Stimulated activated CD4-positive, alpha-beta T cell treated with anti-CD3 and anti-CD28 coated beads, Interleukin-1b, Interleukin-23, amount 100 ng/mL, for 4 hours (primary cell): ENCODE data around the gene TOLLIP.

ENCODE experiments used
- DNase-seq, 2 donors: peaks; one replicate each; pipeline ENCODE4 v3.0.0-alpha.2; 2020; ENCODE audit warnings: low read depth in 2 of 2

Gene TOLLIP

GRCh38 chr11:1298695-1299492 lies 10.5 kb downstream of the TOLLIP start:
- no peak for DNase-seq

- DNase-seq = no peak
Observed at GRCh38 chr11:1297576-1298473, 11.6 kb downstream of the TOLLIP start.

- no peak for DNase-seq
Observed at GRCh38 chr11:1297011-1297575, 12.3 kb downstream of the TOLLIP start.

- DNase-seq = no peak
Observed at GRCh38 chr11:1296287-1296686, 13.1 kb downstream of the TOLLIP start.

GRCh38 chr11:1295591-1295990 lies 13.8 kb downstream of the TOLLIP start:
- DNase-seq = no peak

GRCh38 chr11:1295086-1295485 lies 14.3 kb downstream of the TOLLIP start:
- DNase-seq = no peak

GRCh38 chr11:1293619-1294015 lies 15.8 kb downstream of the TOLLIP start:
- DNase-seq = no peak

GRCh38 chr11:1292644-1293618 lies 16.5 kb downstream of the TOLLIP start:
- no peak for DNase-seq

- no peak for DNase-seq
Observed at GRCh38 chr11:1292018-1292643, 17.3 kb downstream of the TOLLIP start.

GRCh38 chr11:1291295-1292017 lies 18.0 kb downstream of the TOLLIP start:
- no peak for DNase-seq

GRCh38 chr11:1290052-1291040 lies 19.1 kb downstream of the TOLLIP start:
- no peak for DNase-seq

- no peak for DNase-seq
Observed at GRCh38 chr11:1289211-1289935, 20.1 kb downstream of the TOLLIP start.

GRCh38 chr11:1288426-1289151 lies 20.8 kb downstream of the TOLLIP start:
- no peak for DNase-seq

GRCh38 chr11:1287928-1288327 lies 21.5 kb downstream of the TOLLIP start:
- no peak for DNase-seq

- no peak for DNase-seq
Observed at GRCh38 chr11:1285876-1286275, 23.6 kb downstream of the TOLLIP start.

- DNase-seq = no peak
Observed at GRCh38 chr11:1285316-1285744, 24.1 kb downstream of the TOLLIP start.

GRCh38 chr11:1283906-1284305 lies 25.5 kb downstream of the TOLLIP start:
- no peak for DNase-seq
